Panc1 (cell line): ENCODE measurements around the gene PRSS22. TPM values are rescaled to one million over a fixed set of nuclear protein-coding genes. Genes with fewer than 3 reads are reported as not detected.
A peak's percentile ranks its signal among the peaks of the same experiment; 100 is the strongest.

Experiments used
- ATAC-seq: fragments of 200-7000 bp; cut with Tn5 transposase; 2 replicates; pipeline ENCODE4 v1.9.1; 2020; ENCODE audit warnings: mild to moderate bottlenecking, moderate library complexity
- BruUV-seq: library from RNA; stranded (reverse); fragments of 400-500 nt; replicated peaks from 2 replicates; lab custom pipeline; 2021; lab: Mats Ljungman, UMichigan
- CTCF ChIA-PET: fragments of 300-600 bp; sonication (Branson Sonifier 250); formaldehyde crosslinking; loops from one replicate; lab custom pipeline; 2022; ENCODE audit warnings: antibody characterized with exemption; lab: Charles Lee
- POLR2A ChIA-PET: fragments of 300-600 bp; sonication (Branson Sonifier 250); formaldehyde crosslinking; loops from one replicate; lab custom pipeline; 2022; ENCODE audit warnings: antibody characterized with exemption; lab: Charles Lee
- DNase-seq: peaks from one replicate; pipeline ENCODE4 v3.0.0-alpha.2; 2010; ENCODE audit warnings: low read depth, low spot score
- H3K27ac ChIP-seq: 2 replicates; pipeline ENCODE4 v1.5.1; 2011; ENCODE audit warnings: mild to moderate bottlenecking, low read length, inconsistent platforms
- H3K27me3 ChIP-seq: fragments of 200-500 bp; sonication (Bioruptor generic); 2 replicates; pipeline ENCODE4 v1.6.0; 2014; ENCODE audit warnings: low read length, inconsistent platforms; ENCODE audit not compliant: control insufficient read depth, insufficient read depth
- H3K36me3 ChIP-seq: fragments of 200-500 bp; sonication (Bioruptor generic); 2 replicates; pipeline ENCODE4 v1.5.1; 2014; ENCODE audit warnings: inconsistent platforms, mild to moderate bottlenecking, low read length, moderate library complexity; ENCODE audit not compliant: control insufficient read depth, insufficient read depth
- H3K4me1 ChIP-seq: 2 replicates; pipeline ENCODE4 v1.5.1; 2011; ENCODE audit warnings: inconsistent platforms, mild to moderate bottlenecking, low read length, moderate library complexity; ENCODE audit not compliant: control insufficient read depth, insufficient read depth
- H3K4me3 ChIP-seq, 2 experiments: 2 replicates each; pipeline ENCODE4 v1.5.1; 2011 to 2012; ENCODE audit warnings: low read depth in 2 of 2, low read length in 2 of 2, mild to moderate bottlenecking in 2 of 2, inconsistent platforms in 1 of 2, moderate library complexity in 1 of 2
- H3K9me3 ChIP-seq: fragments of 200-500 bp; sonication (Bioruptor generic); 2 replicates; pipeline ENCODE4 v1.5.1; 2014; ENCODE audit warnings: low read depth, mild to moderate bottlenecking, inconsistent platforms, low read length, moderate library complexity; ENCODE audit not compliant: control insufficient read depth, insufficient read depth
- POLR2AphosphoS5 ChIP-seq: IDR thresholded peaks from 2 replicates; pipeline ENCODE4 v1.6.1; 2012; ENCODE audit warnings: mild to moderate bottlenecking, low read depth, low read length, moderate library complexity
- REST ChIP-seq, 2 experiments: IDR thresholded peaks; 2 replicates each; pipeline ENCODE4 v1.6.1; 2011 to 2012; ENCODE audit warnings: low read depth in 2 of 2, control low read depth in 1 of 2, low read length in 1 of 2, mild to moderate bottlenecking in 1 of 2, moderate library complexity in 1 of 2; ENCODE audit not compliant: insufficient read depth in 1 of 2
- SIN3A ChIP-seq: IDR thresholded peaks from 2 replicates; pipeline ENCODE4 v1.6.1; 2012; ENCODE audit warnings: low read depth, mild to moderate bottlenecking, low read length, moderate library complexity, borderline replicate concordance; ENCODE audit not compliant: insufficient read depth
- TCF7L2 ChIP-seq: IDR thresholded peaks from 2 replicates; pipeline ENCODE4 v1.6.1; 2011; ENCODE audit warnings: mild to moderate bottlenecking, low read depth, low read length, inconsistent platforms
- in situ Hi-C: cut with HindIII; loops from 2 replicates; pipeline ENCODE4 v1.10.0; 2016; ENCODE audit warnings: low sequenced_read_pairs, low pct_unique_long_range_greater_than_20kb
- intact Hi-C: fragments of 100-400 bp; cut with micrococcal nuclease; formaldehyde crosslinking; loops from one replicate; pipeline ENCODE4 v1.10.0; 2022; ENCODE audit not compliant: unreplicated experiment
- total RNA-seq: library from RNA; stranded (reverse); gene quantifications from one replicate; pipeline ENCODE4 v1.2.1, GENCODE V29; 2021; ENCODE audit not compliant: unreplicated experiment
- TF ChIP-seq, protein P1 (sequence below): fragments of 450-650 bp; IDR thresholded peaks from 2 replicates; pipeline ENCODE4 v1.5.1; 2017; ENCODE audit warnings: mild to moderate bottlenecking

The PRSS22 gene
- total RNA-seq, 1 experiment from 2014 or later = 23.9 TPM

DNA sequence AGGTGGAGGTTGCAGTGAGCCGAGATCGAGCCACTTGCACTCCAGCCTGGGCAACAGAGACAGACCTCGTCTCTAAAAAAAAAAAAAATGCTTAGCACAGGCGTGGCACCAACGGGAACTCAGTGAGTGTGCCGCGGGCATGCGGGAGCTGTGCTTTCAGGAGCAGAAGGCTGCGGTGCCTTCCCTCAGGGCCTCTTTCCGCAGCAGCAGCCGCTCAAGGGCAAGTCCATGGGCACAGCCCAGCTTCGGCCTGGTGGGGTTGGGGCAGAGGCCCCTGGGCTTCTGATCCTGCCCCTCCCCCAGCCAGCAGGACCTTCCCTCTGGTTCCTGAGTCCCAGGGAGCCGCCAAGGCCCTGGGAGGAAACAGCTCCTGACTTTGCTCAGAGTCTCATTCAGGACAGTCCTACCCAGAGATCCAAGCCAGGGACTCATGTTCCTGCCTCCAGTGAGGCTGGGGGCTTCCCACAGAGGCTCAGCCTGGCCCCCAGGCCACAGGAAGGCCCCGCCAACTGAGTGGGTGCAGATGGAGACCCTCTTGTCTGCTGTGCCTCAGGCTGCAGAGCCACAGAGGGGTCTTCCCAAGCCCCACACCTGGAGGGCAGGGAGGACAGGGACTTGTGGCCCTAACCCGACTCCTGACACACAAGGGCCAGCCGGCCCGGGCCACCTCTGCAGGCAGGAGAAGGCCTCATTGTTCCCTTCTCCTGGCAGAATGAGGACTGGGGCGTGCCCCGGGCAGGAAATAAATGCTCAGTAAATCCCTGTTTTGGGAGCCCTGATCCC, 31.2 kb downstream of the PRSS22 start:
- no peak for DNase-seq
- ChIA-PET CTCF (no interaction called here), POLR2A (no interaction called here)
- no TSS peak for BruUV-seq
- peaks cover 32% of the 10 kb centered on the region for H3K4me1 ChIP-seq
- ATAC-seq = 0 out of 2 replicates have a peak, but pooled peaks have one; percentile 6
- H3K27ac ChIP-seq = peak overlapping the region; percentile 25
- no peak overlapping the region for H3K4me3 ChIP-seq
- H3K9me3 ChIP-seq = no peaks in the 10 kb centered on the region
- in situ Hi-C loops (no loop called here), intact Hi-C loops (no loop called here)
- H3K27me3 ChIP-seq = no peaks in the 10 kb centered on the region
- TF ChIP-seq, protein P1, sequence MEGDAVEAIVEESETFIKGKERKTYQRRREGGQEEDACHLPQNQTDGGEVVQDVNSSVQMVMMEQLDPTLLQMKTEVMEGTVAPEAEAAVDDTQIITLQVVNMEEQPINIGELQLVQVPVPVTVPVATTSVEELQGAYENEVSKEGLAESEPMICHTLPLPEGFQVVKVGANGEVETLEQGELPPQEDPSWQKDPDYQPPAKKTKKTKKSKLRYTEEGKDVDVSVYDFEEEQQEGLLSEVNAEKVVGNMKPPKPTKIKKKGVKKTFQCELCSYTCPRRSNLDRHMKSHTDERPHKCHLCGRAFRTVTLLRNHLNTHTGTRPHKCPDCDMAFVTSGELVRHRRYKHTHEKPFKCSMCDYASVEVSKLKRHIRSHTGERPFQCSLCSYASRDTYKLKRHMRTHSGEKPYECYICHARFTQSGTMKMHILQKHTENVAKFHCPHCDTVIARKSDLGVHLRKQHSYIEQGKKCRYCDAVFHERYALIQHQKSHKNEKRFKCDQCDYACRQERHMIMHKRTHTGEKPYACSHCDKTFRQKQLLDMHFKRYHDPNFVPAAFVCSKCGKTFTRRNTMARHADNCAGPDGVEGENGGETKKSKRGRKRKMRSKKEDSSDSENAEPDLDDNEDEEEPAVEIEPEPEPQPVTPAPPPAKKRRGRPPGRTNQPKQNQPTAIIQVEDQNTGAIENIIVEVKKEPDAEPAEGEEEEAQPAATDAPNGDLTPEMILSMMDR = no peak
- TF ChIP-seq SIN3A (no peak), TCF7L2 (no peak), REST (IDR thresholded peaks at IDR 0.05; ENCODE audit: insufficient read depth in 1 of 2, low read depth in 2 of 2, low read length in 1 of 2) (no peak), POLR2AphosphoS5 (no peak)
- H3K36me3 ChIP-seq = no peaks in the 10 kb centered on the region

GRCh38 chr16:2825906-2826305, 32.1 kb downstream of the PRSS22 start:
- POLR2A ChIA-PET = no interaction called here
- Histone ChIP-seq H3K9me3 (no peaks in the 10 kb centered on the region), H3K4me1 (peaks cover 38% of the 10 kb centered on the region), H3K27me3 (no peaks in the 10 kb centered on the region), H3K4me3 (no peak overlapping the region), H3K27ac (peak overlapping the region; percentile 37), H3K36me3 (no peaks in the 10 kb centered on the region)
- no peak for ATAC-seq
- in situ Hi-C loops = no loop called here
- intact Hi-C loops = no loop called here
- BruUV-seq = no TSS peak
- no peak for DNase-seq
- TF ChIP-seq POLR2AphosphoS5 (no peak), TCF7L2 (no peak), REST (IDR thresholded peaks at IDR 0.05; ENCODE audit: insufficient read depth in 1 of 2, low read depth in 2 of 2, low read length in 1 of 2) (no peak), SIN3A (no peak)
- CTCF ChIA-PET = no interaction called here
